Measurements from ENCODE around the gene PCK2. TPM values are rescaled to one million over a fixed set of nuclear protein-coding genes. Genes with fewer than 3 reads are reported as not detected.

Gene PCK2
- total and polyA plus RNA-seq, 4 donors: 8.9 to 91.7 (median 38.2) TPM

DNA sequence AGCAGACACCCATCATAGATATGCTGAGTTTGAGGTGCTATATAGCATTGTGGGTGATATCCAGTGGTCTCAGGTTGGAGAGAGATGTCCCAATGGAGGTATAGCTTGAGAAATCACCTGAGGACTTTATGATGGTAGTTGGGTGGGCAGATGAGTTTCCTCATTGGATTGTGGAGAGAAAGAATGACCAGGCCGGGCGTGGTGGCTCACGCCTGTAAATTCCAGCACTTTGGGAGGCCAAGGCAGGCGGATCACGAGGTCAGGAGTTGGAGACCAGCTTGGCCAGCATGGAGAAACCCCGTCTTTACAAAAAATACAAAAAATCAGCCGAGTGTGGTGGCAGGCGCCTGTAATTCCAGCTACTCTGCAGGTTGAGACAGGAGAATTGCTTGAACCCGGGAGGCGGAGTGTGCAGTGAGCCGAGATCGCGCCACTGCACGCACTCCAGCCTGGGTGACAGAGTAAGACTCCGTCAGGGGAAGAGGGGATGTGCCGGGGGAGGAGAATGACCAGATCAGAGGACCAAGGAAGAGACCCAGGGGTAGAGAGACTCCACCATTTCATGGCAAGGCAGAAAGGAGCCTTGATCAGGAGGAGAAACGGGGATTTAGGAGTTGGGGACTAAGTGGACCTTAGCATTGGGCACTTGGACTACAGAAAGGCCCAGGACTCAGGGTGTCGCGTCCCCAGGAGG lies 757 bp upstream of the PCK2 start:
- Histone ChIP-seq H3K27ac (ENCODE audit: low read depth in 1 of 2, low read length in 1 of 2) (peak overlapping the region; percentile 2 to 38), H3K4me1 (ENCODE audit: control insufficient read depth in 5 of 5, insufficient read depth in 5 of 5, low read length in 5 of 5) (peaks cover 0 to 17% (median 6%) of the 10 kb centered on the region in 5 donors), H3K36me3 (ENCODE audit: control insufficient read depth in 4 of 4, insufficient read depth in 4 of 4, low read length in 4 of 4) (peaks cover 0 to 4% (median 0%) of the 10 kb centered on the region in 4 donors), H3K9ac (ENCODE audit: insufficient read depth in 1 of 2, low read length in 2 of 2) (peak overlapping the region in 1 of 2 donors; percentile 42), H3K27me3 (ENCODE audit: control insufficient read depth in 3 of 3, insufficient read depth in 3 of 3, low read length in 2 of 3) (no peaks in the 10 kb centered on the region), H3K4me3 (no peak overlapping the region), H3K9me3 (ENCODE audit: control insufficient read depth in 4 of 4, insufficient read depth in 3 of 4, low read length in 3 of 4) (no peaks in the 10 kb centered on the region)
- WGBS, 2 donors: 83 to 84% methylated on average over 19 of the region's 19 CpGs
- ATAC-seq (ENCODE audit: insufficient read depth, low FRiP score) (no peak), DNase-seq (no peak)
- TF ChIP-seq, protein P1, sequence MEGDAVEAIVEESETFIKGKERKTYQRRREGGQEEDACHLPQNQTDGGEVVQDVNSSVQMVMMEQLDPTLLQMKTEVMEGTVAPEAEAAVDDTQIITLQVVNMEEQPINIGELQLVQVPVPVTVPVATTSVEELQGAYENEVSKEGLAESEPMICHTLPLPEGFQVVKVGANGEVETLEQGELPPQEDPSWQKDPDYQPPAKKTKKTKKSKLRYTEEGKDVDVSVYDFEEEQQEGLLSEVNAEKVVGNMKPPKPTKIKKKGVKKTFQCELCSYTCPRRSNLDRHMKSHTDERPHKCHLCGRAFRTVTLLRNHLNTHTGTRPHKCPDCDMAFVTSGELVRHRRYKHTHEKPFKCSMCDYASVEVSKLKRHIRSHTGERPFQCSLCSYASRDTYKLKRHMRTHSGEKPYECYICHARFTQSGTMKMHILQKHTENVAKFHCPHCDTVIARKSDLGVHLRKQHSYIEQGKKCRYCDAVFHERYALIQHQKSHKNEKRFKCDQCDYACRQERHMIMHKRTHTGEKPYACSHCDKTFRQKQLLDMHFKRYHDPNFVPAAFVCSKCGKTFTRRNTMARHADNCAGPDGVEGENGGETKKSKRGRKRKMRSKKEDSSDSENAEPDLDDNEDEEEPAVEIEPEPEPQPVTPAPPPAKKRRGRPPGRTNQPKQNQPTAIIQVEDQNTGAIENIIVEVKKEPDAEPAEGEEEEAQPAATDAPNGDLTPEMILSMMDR (IDR thresholded peaks at IDR 0.05; ENCODE audit: control extremely low read depth, extremely low read depth): no peak

DNA sequence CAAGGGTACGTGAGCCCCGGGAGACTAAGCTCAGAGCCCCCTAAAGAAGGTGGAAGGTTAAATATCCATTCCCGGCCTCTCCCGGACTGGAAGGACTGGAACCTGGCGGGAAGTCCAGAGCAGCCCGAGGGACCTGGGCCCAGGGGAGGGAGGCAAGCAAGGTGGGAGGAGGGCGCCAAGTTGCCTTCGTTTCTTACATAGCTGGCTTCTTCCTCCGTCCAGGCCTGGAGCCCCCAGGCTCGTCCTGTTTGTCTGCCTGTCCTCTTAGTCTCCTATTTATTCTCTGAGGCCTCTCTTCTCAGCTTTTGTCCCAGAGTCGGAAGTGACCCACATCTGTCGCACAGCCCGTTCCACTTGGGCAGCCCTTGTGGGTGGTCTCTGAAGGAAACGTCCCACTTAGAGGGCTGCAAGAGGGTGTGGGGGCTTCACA lies 745 bp downstream of the PCK2 start:
- DNase-seq (peak in 2 of 3 donors; percentile 47 to 64), ATAC-seq (ENCODE audit: insufficient read depth, low FRiP score) (no peak)
- Histone ChIP-seq H3K4me3 (peak overlapping the region; percentile 71), H3K36me3 (ENCODE audit: control insufficient read depth in 4 of 4, insufficient read depth in 4 of 4, low read length in 4 of 4) (peaks cover 0 to 15% (median under 1%) of the 10 kb centered on the region in 4 donors), H3K4me1 (ENCODE audit: control insufficient read depth in 5 of 5, insufficient read depth in 5 of 5, low read length in 5 of 5) (peaks cover 0 to 17% (median 6%) of the 10 kb centered on the region in 5 donors), H3K27me3 (ENCODE audit: control insufficient read depth in 3 of 3, insufficient read depth in 3 of 3, low read length in 2 of 3) (no peaks in the 10 kb centered on the region), H3K9me3 (ENCODE audit: control insufficient read depth in 4 of 4, insufficient read depth in 3 of 4, low read length in 3 of 4) (no peaks in the 10 kb centered on the region), H3K9ac (ENCODE audit: insufficient read depth in 1 of 2, low read length in 2 of 2) (peak overlapping the region; percentile 66 to 78), H3K27ac (ENCODE audit: low read depth in 1 of 2, low read length in 1 of 2) (peak overlapping the region; percentile 88 to 98)
- TF ChIP-seq, protein P1 (IDR thresholded peaks at IDR 0.05; ENCODE audit: control extremely low read depth, extremely low read depth): no peak
- 2 to 4% methylated on average over 14 of the region's 14 CpGs for WGBS, 2 donors

DNA sequence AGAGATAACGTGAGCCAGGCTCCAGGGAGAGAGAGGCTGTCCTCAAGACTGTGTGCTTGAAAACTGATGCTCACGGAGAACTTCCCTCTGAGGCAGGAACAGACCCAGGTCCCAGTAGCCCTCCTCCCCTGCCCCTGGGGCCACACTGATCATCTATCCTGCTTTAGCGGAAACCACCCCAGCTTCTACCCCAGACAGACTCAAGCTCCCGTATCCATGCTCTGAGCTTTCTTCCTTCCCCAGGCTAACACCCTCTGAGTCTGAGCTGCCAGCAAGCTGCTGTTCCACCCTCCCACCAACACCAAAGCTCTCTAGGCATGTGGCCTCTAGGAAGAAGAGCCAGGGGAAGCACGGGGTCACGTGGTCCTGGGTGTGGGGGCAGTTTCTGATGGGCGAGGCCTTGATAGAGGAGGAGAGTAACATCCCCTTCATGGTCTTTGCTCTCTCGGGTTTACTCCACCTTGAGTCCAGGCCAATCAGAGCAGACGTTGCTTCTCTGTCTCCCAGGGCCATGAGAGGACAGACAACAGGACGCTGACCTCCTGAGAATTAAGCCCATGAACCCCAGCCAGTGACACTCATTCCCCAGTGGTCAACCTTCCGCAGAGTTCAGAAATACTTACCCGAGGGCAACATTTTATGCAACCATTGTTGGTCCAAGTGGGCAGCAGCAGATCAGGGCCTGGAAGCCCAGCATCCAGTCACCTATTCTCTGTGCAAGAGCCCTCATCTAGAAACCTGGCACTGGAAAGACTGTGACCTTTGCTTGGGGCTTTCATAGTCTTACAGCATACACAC lies 1.4 kb downstream of the PCK2 start:
- peak overlapping the region; percentile 71 for H3K4me3 ChIP-seq
- peaks cover 0 to 18% (median 2%) of the 10 kb centered on the region in 4 donors for H3K36me3 ChIP-seq (ENCODE audit: control insufficient read depth in 4 of 4, insufficient read depth in 4 of 4, low read length in 4 of 4)
- TF ChIP-seq, protein P1 (IDR thresholded peaks at IDR 0.05; ENCODE audit: control extremely low read depth, extremely low read depth): no peak
- DNase-seq (peak; percentile 47 to 55 (median 47)), ATAC-seq (ENCODE audit: insufficient read depth, low FRiP score) (no peak)
- H3K9me3 ChIP-seq (ENCODE audit: control insufficient read depth in 4 of 4, insufficient read depth in 3 of 4, low read length in 3 of 4): no peaks in the 10 kb centered on the region
- H3K27me3 ChIP-seq (ENCODE audit: control insufficient read depth in 3 of 3, insufficient read depth in 3 of 3, low read length in 2 of 3): no peaks in the 10 kb centered on the region
- H3K9ac ChIP-seq (ENCODE audit: insufficient read depth in 1 of 2, low read length in 2 of 2): peak overlapping the region; percentile 66 to 78
- WGBS, 2 donors: 41 to 45% methylated on average over 12 of the region's 12 CpGs
- H3K4me1 ChIP-seq (ENCODE audit: control insufficient read depth in 5 of 5, insufficient read depth in 5 of 5, low read length in 5 of 5): peaks cover 0 to 17% (median 6%) of the 10 kb centered on the region in 5 donors
- peak overlapping the region in 1 of 2 donors; percentile 98 for H3K27ac ChIP-seq (ENCODE audit: low read depth in 1 of 2, low read length in 1 of 2)

Data from lung (tissue), 12 donors.